Hepatic stellate cell (primary cell): Measurements from ENCODE around the gene TNIP1.

Source experiments
- DNase-seq: peaks from one replicate; pipeline ENCODE4 v3.0.0; 2011; ENCODE audit warnings: low spot score

Gene TNIP1

GRCh38 chr5:151064916-151065499, 15.8 kb downstream of the TNIP1 start:
- DNase-seq, result no peak

- peak; percentile 97 for DNase-seq
Observed at GRCh38 chr5:151063142-151063989, 17.5 kb downstream of the TNIP1 start.

- DNase-seq, result no peak
Observed at GRCh38 chr5:151062405-151063141, 18.3 kb downstream of the TNIP1 start.

- DNase-seq, result no peak
Observed at GRCh38 chr5:151060742-151061141, 20.1 kb downstream of the TNIP1 start.

- no peak for DNase-seq
Observed at GRCh38 chr5:151058891-151059489, 21.8 kb downstream of the TNIP1 start.

DNA sequence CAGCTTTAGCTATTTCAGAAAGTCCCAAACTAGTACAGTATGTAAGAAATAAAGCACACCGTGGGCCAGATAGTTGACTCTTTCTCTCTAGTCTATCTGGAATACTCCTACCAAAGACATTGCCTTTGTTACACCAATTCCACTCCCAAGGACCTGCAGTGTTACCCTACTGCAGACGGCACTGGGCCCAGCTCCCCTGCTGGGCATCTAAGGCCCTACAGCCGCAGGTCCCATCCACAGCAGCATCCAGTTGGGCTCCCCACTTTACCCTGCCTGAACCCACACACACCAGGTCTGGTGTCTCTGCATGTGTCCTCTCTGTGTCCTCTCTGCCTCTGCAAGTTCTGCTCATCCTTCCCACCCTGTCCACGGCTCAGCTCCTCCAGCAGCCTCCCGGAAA, 22.5 kb downstream of the TNIP1 start:
- no peak for DNase-seq

DNA sequence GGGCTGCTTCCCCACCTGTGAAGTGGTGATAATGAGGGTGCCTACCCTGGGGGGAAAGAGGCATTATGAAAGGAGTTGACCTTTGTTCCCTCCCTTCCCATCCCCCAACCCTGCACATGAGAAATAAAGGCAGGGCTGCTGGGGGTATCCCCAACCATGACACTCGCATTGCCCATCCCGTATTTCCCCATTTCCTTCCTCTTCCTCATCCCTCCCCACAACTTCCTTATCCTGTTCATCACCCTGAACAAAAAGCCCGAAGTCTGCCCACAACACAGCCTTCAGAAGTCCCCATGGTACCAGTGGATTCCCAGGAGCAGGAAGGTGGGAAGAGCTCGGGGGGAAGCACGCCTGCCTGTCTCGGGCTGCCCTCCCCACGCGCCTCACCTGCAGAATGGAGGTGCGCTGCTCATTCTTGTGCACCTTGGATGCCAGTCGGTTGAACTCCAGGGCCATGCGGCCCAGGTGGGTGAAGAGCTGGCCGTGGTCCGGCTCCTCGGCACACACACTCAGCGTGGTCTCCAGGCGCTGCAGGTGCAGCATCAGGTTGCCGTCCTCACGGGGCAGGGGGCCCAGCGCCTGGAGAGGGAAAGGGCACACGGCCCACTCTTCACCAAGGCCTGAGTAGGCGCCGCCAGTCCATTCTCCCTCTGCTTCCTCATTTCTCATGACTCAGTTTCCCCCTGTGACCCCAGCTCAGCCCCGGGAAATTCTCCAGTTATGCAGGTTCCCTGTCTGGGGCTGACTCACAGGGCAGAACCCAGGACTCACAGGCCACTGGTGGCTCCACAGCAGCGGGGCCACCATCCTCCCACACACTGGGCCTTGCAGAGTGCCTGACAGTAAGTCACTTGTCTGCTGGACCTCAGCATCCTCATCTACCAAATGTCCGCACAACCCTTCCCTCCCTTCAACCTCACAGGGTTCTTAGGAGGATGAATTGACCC, 24.2 kb downstream of the TNIP1 start:
- DNase-seq, result no peak

DNA sequence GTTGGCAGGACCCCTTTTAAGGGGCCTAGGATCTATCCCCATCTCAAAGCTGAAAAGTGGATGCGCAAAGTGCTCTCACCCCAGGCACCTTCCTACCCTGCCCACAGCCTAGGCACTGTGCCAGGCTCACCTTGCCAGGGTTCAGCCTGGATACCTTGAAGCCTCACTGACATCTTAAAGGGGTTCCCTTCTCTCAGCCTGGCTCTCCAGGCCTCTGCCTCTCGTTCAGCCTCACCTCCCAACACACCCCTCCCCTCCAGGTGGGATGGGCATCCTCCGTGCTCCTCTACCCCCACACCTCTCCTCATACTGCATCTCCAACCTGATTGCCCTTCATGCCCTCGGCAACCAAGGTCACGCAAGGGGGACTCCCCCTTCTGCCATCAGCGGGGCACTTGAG, 25.5 kb downstream of the TNIP1 start:
- DNase-seq, result no peak

GRCh38 chr5:151054709-151055108, 26.1 kb downstream of the TNIP1 start:
- no peak for DNase-seq

- no peak for DNase-seq
Observed at GRCh38 chr5:151053796-151054462, 26.9 kb downstream of the TNIP1 start.

DNA sequence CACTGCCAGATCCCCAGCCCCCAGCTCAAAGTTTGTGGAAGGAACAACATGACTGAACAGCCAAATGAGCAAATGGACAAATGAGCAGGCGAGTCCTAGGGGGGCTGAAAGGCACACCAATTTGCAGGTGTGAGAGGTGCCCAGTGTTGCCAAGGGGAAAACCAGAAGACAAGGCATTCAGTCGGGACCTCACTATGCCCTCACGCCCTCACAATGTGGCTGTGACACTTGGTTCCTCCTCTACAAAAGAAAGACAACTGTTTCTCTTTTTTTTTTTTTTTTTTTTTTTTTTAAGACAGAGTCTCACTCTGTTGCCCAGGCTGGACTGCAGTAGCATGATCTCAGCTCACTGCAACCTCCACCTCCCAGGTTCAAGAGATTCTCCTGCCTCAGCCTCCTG, 28.0 kb downstream of the TNIP1 start:
- no peak for DNase-seq

DNA sequence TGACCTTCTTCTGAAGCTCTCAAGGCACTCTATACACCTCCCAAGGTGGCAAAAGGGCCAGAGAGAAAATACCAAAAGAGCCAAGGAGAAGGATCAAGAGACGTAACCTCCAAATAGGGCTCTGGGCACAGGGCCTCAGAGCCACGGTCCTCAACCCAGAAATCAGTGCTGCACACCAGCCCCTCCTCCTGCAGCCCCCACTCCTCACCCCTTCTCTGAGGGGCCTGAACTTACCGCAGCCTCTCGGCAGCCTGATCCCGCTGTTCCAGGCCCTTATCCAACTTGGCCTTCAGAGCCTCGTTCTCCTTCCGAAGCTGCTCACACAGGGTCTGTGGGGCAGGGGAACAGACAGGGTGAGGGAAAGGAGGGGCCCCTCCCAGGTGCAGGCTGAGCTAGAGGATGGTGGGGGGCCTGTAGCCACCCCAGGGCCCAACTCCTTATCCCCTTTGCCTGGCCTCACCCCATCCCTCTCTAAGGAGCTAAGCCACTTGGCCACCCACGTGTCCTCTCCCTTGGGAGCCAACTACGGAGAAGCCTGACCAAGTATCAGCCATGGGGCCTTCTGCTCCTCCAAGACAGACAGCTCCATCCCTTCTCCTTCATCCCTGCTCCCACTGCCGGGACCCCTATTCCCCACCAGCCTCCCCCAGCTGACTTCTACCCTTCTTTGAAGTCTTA, 28.8 kb downstream of the TNIP1 start:
- no peak for DNase-seq

DNA sequence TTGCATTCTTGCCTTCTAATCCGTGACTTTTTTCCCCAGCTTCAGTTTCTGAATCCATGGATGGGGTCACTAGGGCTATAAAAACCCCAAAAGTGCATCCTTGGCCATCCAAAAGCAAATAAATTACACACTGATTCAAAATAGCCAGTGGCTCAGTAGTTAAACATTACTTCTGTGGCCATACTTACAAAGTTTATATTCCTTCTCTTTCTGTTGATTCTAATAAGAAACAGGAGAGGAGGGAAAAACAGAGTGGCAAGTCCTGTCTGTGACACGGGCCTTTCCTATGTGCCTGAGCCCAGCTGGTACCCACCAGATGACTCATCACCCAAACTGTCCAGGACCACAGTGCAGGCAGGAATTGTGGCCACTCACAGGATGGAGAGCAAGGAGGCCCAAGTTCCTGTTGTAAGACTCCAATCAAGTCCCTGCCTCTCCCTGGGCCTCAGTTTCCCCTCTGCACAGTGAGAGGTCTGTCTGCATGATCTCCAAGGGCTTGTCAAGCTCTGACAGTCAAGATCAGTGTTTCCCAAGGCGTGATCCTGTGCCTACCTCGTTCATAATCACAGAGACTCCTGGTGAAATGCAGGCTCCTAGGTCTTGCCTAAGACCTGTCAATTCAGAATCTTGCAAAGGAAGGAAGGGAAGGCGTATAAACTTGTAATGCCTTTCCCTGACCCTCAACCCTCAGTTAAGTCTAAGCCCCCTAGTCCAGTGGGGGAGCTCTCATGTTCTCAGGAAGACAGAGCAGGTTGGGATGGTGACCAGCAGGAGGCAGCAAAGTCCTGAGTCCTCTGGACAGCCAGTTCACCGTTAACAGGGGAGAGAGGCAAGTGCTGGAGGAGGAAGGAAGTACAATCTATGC, 29.5 kb downstream of the TNIP1 start:
- peak; percentile 91 for DNase-seq

GRCh38 chr5:151048526-151048925, 32.3 kb downstream of the TNIP1 start:
- no peak for DNase-seq

DNA sequence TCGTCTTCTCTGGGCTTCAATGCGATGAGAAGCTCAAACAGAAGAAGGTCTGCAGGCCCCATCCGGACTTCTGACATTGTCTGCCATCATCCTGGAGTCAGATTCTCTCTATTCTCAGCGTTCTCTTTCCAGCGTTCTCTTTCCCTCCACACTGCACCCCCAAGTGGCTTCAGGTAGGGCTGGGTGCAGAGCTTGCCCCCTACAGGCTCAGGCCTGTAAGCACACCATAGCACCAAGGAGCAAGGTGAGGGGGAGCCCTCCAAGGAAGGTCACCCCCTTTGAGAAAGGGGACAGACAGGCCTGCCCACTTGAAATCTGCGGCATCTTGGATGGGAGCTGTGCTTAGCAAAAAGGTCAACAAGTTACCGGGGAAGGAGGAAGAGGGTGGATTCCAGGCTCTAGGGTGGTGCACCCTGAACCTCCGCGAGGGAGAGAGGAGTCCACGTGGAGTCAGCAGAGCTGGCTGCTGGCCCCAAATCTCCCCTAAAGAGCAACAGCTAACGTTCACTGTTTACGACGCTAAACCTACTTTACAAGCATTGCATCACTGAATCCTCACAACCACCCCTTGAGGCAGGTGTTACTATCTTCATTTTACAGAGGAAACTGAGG, 32.9 kb downstream of the TNIP1 start:
- no peak for DNase-seq

DNA sequence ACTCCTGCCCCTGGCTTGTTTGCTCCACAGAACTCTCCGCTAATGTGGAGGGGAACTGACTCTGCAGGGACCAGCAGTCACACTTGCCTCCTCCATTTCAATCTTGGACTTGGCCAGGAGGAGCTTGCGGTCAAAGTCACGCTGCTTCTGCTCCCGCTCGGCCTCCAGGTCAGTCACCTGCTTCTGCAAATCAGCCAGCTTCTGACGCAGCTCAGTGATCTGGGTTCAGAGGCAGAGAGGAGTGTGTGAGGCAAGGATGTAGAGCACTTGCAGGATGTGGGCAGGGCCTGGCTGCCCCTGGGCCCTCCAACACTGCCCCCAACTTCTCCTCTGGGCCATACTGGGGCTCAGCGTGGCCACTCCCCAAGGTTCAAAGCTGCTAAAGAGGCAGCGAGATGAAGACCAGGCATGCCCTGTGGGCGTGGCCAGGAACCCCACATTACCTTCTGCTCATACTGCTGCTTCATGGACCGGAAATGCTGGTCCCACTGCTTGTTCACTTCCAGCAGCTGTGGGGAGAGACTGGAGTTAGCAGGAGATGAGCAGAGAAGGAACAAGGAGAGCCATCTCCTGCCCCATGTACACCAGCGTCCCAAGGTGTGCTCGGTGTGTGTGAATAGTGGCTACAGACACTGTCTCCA, 38.3 kb downstream of the TNIP1 start:
- no peak for DNase-seq

GRCh38 chr5:151041577-151042268, 39.1 kb downstream of the TNIP1 start:
- DNase-seq, result no peak
